Heart right ventricle (tissue), 16 donors: Measurements from ENCODE around the gene CREB5. TPM values are rescaled to one million over a fixed set of nuclear protein-coding genes. Genes with fewer than 3 reads are reported as not detected.

ENCODE experiments used
- ATAC-seq, 8 donors: fragments of 200-7000 bp; cut with Tn5 transposase; one replicate each; pipeline ENCODE4 v1.9.1; 2020; ENCODE audit warnings: mild to moderate bottlenecking in 8 of 8, moderate library complexity in 8 of 8, moderate number of reproducible peaks in 1 of 8
- DNase-seq, 2 donors: peaks; one replicate each; pipeline ENCODE4 v3.0.0-alpha.2; 2020
- H3K27ac ChIP-seq, 10 donors: fragments of 200-600 bp; sonication (generic) in 2 of 10; one replicate each; pipeline versions ENCODE4 v1.5.0 to v1.8.0; 2020 to 2022; ENCODE audit warnings: mild to moderate bottlenecking in 3 of 10
- H3K27me3 ChIP-seq, 7 donors: fragments of 200-600 bp; one replicate each; pipeline ENCODE4 v1.8.0; 2021 to 2022; ENCODE audit warnings: mild to moderate bottlenecking in 2 of 7
- H3K36me3 ChIP-seq, 9 donors: fragments of 200-600 bp; sonication (generic) in 1 of 9; one replicate each; pipeline versions ENCODE4 v1.5.0 to v1.8.0; 2020 to 2022; ENCODE audit warnings: mild to moderate bottlenecking in 2 of 9
- H3K4me1 ChIP-seq, 9 donors: fragments of 200-600 bp; sonication (generic) in 1 of 9; one replicate each; pipeline versions ENCODE4 v1.5.0 to v1.8.0; 2020 to 2022; ENCODE audit warnings: mild to moderate bottlenecking in 4 of 9
- H3K4me3 ChIP-seq, 10 donors: fragments of 200-600 bp; sonication (generic) in 2 of 10; one replicate each; pipeline versions ENCODE4 v1.5.0 to v1.8.0; 2020 to 2022; ENCODE audit warnings: mild to moderate bottlenecking in 7 of 10, moderate library complexity in 2 of 10
- H3K9me3 ChIP-seq, 11 donors: fragments of 200-600 bp in 10 of 11; sonication (generic) in 2 of 11; one replicate each; pipeline versions ENCODE4 v1.5.0 to v1.8.0; 2013 to 2022; ENCODE audit warnings: mild to moderate bottlenecking in 2 of 11, control low read depth in 1 of 11, moderate library complexity in 1 of 11
- WGBS, 2 donors: extraction: QIAGEN DNeasy Blood & Tissue Kit; methylation state at CpG; one replicate each; pipeline ENCODE4 v1.1.7; 2013; ENCODE audit warnings: inconsistent platforms in 1 of 2; 5-methylcytosine and 5-hydroxymethylcytosine counted together
- intact Hi-C, 10 donors: fragments of 100-400 bp; cut with DNase I; formaldehyde crosslinking; loops; one replicate each; pipeline versions ENCODE4 v1.11.1 to v1.14.2; 2022
- polyA plus RNA-seq, 2 donors: library from polyadenylated mRNA; stranded (reverse); fragments of 200-250 nt; gene quantifications; one replicate each; pipeline ENCODE4 v1.2.3, GENCODE V29; 2013
- total RNA-seq, 10 donors: library from RNA; stranded (reverse); fragmentation: NEBNext Ultra II Directional in 3 of 10; extraction: Animal tissue kit (Norgen Biotek cat#: 25700) in 3 of 10; gene quantifications; one replicate each; pipeline versions ENCODE4 v1.2.1 to v1.2.4, GENCODE V29; 2021 to 2023
- TF ChIP-seq, protein P1 (sequence below), 9 donors: fragments of 200-600 bp; sonication (generic) in 2 of 9; IDR thresholded peaks; one replicate each; pipeline versions ENCODE4 v1.5.0 to v1.8.0; 2021 to 2022; ENCODE audit warnings: antibody characterized with exemption in 9 of 9, mild to moderate bottlenecking in 5 of 9, moderate library complexity in 1 of 9
- donor health status: Arrhythmogenic right ventricular cardiomyopathy.
- donor health status: ischemic (EF 13 %, LVEDD 7.1; RV severe dilation, severe dysfunction).
- donor health status: healthy with polysubstance abuse.
- donor health status: DM: no; HTN: yes; CAD: no.
- donor health status: DM: no; HTN: no; CAD: no.
- donor health status: ischemic (EF 25% LVEDD 6.9; RV normal size, moderate dysfunction).
- donor health status: ischemic (EF 25% LVEDD 5.7; RV mildly dilated, moderate dysfunction).
- donor health status: healthy.
- donor health status: DM: yes; HTN: yes; CAD: no.
- donor health status: Ischemic cardiomyopathy.
- donor health status: ischemic (EF 35%, LVEDD 5.7; RV mildly dilated, moderate dysfunction).
- donor health status: nonischemic (EF 11% LVEDD 7.7; RV severe dilation, severe dysfunction).
- donor health status: DM: yes; HTN: yes; CAD: no.
- donor health status: PGD.
- donor health status: ischemic (EF 29% LVEDD 5.4; RV normal size, mild dysfunction).
- donor health status: nonischemic (EF 23%, LVEDD 6.1; RV moderate dilation, normal function).

CREB5 gene
- total and polyA plus RNA-seq, 12 donors = 4.7 to 170 (median 19.0) TPM

DNA sequence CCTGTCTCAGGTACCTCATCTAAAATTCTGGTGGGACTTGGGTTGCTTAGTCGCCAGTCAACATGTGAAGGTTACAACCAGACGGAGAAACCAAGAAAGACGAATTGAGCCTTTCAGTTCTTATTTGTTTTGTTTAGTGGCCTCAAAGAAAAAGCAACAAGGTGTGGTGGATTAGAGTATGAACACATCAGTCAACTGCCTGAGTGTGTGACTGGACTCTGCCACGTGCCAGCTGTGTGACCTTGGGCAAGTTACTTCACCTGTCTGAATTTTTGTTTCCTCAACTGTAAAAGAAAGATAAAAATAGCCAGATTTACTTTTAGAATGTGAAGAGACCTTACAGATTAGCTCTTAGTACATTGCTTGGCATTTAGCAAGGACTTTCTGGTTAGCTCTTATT, 259.2 kb downstream of the CREB5 start:
- TF ChIP-seq, protein P1, sequence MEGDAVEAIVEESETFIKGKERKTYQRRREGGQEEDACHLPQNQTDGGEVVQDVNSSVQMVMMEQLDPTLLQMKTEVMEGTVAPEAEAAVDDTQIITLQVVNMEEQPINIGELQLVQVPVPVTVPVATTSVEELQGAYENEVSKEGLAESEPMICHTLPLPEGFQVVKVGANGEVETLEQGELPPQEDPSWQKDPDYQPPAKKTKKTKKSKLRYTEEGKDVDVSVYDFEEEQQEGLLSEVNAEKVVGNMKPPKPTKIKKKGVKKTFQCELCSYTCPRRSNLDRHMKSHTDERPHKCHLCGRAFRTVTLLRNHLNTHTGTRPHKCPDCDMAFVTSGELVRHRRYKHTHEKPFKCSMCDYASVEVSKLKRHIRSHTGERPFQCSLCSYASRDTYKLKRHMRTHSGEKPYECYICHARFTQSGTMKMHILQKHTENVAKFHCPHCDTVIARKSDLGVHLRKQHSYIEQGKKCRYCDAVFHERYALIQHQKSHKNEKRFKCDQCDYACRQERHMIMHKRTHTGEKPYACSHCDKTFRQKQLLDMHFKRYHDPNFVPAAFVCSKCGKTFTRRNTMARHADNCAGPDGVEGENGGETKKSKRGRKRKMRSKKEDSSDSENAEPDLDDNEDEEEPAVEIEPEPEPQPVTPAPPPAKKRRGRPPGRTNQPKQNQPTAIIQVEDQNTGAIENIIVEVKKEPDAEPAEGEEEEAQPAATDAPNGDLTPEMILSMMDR (IDR thresholded peaks at IDR 0.05) = no peak
- H3K9me3 ChIP-seq = no peaks in the 10 kb centered on the region
- intact Hi-C loops = no loop called here
- H3K36me3 ChIP-seq = no peaks in the 10 kb centered on the region
- WGBS, 2 donors = 81 to 97% methylated on average over 4 of the region's 4 CpGs
- no peak for ATAC-seq
- H3K27me3 ChIP-seq = no peaks in the 10 kb centered on the region
- H3K4me3 ChIP-seq = no peak overlapping the region
- DNase-seq = no peak
- no peak overlapping the region for H3K27ac ChIP-seq
- peaks cover 0 to 15% (median 0%) of the 10 kb centered on the region in 9 donors for H3K4me1 ChIP-seq

DNA sequence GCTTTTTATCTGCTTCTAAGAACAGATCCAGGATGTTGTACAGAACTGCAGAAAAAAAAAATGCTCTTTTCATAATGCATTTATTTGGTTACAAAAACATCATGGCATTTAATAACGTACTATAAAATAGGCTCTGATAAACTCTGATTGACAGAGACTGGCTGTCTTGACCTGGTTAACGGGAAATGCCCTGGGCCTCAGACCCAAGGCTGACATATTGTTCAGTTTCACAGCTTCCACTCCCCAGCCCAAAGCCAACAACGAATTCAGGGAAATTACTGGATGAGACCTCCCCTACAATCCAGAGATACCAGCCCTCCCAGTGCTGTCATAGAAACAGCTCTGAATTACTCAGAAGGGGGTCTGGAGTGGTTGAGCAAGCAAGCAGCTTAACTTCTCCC, 260.1 kb downstream of the CREB5 start:
- TF ChIP-seq, protein P1 (IDR thresholded peaks at IDR 0.05) = no peak
- intact Hi-C loops = no loop called here
- H3K27me3 ChIP-seq = no peaks in the 10 kb centered on the region
- ATAC-seq = no peak
- no peak overlapping the region for H3K27ac ChIP-seq
- H3K4me3 ChIP-seq = no peak overlapping the region
- no peaks in the 10 kb centered on the region for H3K36me3 ChIP-seq
- WGBS, 2 donors = 75 to 79% methylated on average over 3 of the region's 3 CpGs
- DNase-seq = no peak
- peaks cover 0 to 15% (median 0%) of the 10 kb centered on the region in 9 donors for H3K4me1 ChIP-seq
- no peaks in the 10 kb centered on the region for H3K9me3 ChIP-seq

DNA sequence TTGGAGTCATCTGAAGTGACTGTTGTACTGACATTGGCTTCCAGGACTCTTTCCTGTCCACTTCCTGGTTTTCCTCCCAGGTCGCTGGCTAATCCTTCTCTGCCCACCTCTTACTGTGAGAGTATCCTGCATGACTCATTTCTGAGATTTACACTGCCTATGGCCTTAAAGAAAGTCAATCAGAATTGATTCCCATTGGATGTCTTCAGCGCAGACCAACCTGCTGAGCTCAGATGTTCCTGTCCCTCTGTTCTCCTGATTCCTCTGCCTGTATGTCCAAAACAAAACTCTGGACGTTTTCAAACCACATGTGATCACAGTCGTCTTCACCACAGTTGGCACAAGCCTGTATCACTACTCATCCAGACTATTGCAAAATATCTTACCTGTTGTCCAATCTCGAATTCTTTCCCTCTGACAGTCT, 262.1 kb downstream of the CREB5 start:
- no peaks in the 10 kb centered on the region for H3K9me3 ChIP-seq
- no peak overlapping the region for H3K27ac ChIP-seq
- peaks cover 0 to 31% (median 3%) of the 10 kb centered on the region in 9 donors for H3K4me1 ChIP-seq
- TF ChIP-seq, protein P1 (IDR thresholded peaks at IDR 0.05) = no peak
- H3K36me3 ChIP-seq = no peaks in the 10 kb centered on the region
- H3K4me3 ChIP-seq = no peak overlapping the region
- no peaks in the 10 kb centered on the region for H3K27me3 ChIP-seq
- intact Hi-C loops = no loop called here
- WGBS, 2 donors = 70 to 74% methylated on average over 5 of the region's 5 CpGs
- DNase-seq (no peak), ATAC-seq (peak in 2 of 8 donors; percentile 45 to 59)

DNA sequence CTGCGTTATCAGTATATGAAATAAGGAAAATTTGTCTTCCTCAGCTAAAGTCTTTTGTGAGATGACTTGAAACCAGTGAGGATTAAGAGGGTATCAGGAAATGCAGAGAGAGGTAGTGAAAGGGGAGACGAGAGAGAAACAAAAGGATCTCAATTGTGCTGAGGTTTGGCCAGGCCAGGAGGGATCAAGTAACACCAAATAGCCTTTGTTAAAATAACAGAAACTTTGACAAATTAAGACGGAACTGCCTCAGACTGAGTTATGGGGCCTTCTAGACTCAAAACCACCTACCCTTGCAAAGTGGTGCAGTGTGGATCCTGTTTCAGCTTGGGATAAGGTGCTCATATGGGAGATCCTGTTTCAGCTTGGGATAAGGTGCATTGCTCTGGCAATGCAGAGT, 263.1 kb downstream of the CREB5 start:
- DNase-seq = no peak
- H3K36me3 ChIP-seq = no peaks in the 10 kb centered on the region
- TF ChIP-seq, protein P1 (IDR thresholded peaks at IDR 0.05) = no peak
- WGBS, 2 donors = 94 to 95% methylated on average over 3 of the region's 3 CpGs
- intact Hi-C loops = no loop called here
- H3K4me1 ChIP-seq = peaks cover 0 to 21% (median 0%) of the 10 kb centered on the region in 9 donors
- H3K27me3 ChIP-seq = no peaks in the 10 kb centered on the region
- no peak overlapping the region for H3K27ac ChIP-seq
- H3K4me3 ChIP-seq = no peak overlapping the region
- H3K9me3 ChIP-seq = no peaks in the 10 kb centered on the region
- no peak for ATAC-seq
